HepG2 (cell line): ENCODE data around the gene EIF1. TPM values are rescaled to one million over a fixed set of nuclear protein-coding genes. Genes with fewer than 3 reads are reported as not detected.

Source experiments
- AGO2 ChIP-seq: fragments of 200-400 bp; formaldehyde crosslinking; optimal IDR thresholded peaks from 2 replicates; pipeline ENCODE3; 2017; ENCODE audit warnings: mild to moderate bottlenecking, low read depth, low read length, moderate library complexity
- ARNT ChIP-seq: fragments of 450-650 bp; IDR thresholded peaks from 2 replicates; pipeline ENCODE4 v1.6.1; 2017
- BCLAF1 ChIP-seq: fragments of 450-650 bp; IDR thresholded peaks from 2 replicates; pipeline ENCODE4 v1.6.1; 2017; ENCODE audit warnings: mild to moderate bottlenecking
- CBFB ChIP-seq: sonication (generic); formaldehyde crosslinking; IDR thresholded peaks from 2 replicates; pipeline ENCODE4 v1.4.0; 2020; ENCODE audit warnings: missing genetic modification reagents
- CREB3 ChIP-seq: sonication (generic); formaldehyde crosslinking; IDR thresholded peaks from 2 replicates; pipeline ENCODE4 v1.5.0; 2020; ENCODE audit warnings: missing genetic modification reagents
- JUN ChIP-seq: sonication (generic); formaldehyde crosslinking; IDR thresholded peaks from 2 replicates; pipeline ENCODE4 v1.4.0; 2020; ENCODE audit warnings: mild to moderate bottlenecking, missing genetic modification reagents
- MYC ChIP-seq: sonication (generic); formaldehyde crosslinking; IDR thresholded peaks from 2 replicates; pipeline ENCODE4 v1.9.0; 2021; ENCODE audit warnings: missing genetic modification reagents, borderline replicate concordance
- PRDM4 ChIP-seq: sonication (generic); formaldehyde crosslinking; IDR thresholded peaks from 2 replicates; pipeline ENCODE4 v1.9.0; 2021; ENCODE audit warnings: missing genetic modification reagents, borderline replicate concordance
- TFAP4 ChIP-seq: sonication (generic); IDR thresholded peaks from 2 replicates; pipeline ENCODE4 v1.6.1; 2016; ENCODE audit warnings: low read depth, borderline replicate concordance
- TRIM24 ChIP-seq: sonication (generic); formaldehyde crosslinking; IDR thresholded peaks from 2 replicates; pipeline ENCODE4 v1.8.0; 2022; ENCODE audit warnings: mild to moderate bottlenecking, missing genetic modification reagents
- ZBTB14 ChIP-seq: sonication (generic); formaldehyde crosslinking; IDR thresholded peaks from 2 replicates; pipeline ENCODE4 v1.4.0; 2020; ENCODE audit warnings: missing genetic modification reagents
- ZFP91 ChIP-seq: sonication (generic); formaldehyde crosslinking; IDR thresholded peaks from 2 replicates; pipeline ENCODE4 v1.9.0; 2022; ENCODE audit warnings: missing genetic modification reagents, mild to moderate bottlenecking, borderline replicate concordance
- ZFY ChIP-seq: sonication (generic); formaldehyde crosslinking; IDR thresholded peaks from 2 replicates; pipeline ENCODE4 v1.4.0; 2020; ENCODE audit warnings: missing genetic modification reagents
- ZNF143 ChIP-seq: sonication (generic); formaldehyde crosslinking; IDR thresholded peaks from 2 replicates; pipeline ENCODE4 v1.4.0; 2020; ENCODE audit warnings: missing genetic modification reagents
- ZNF280B ChIP-seq: sonication (generic); formaldehyde crosslinking; IDR thresholded peaks from 2 replicates; pipeline ENCODE4 v1.5.0; 2020; ENCODE audit warnings: missing genetic modification reagents, mild to moderate bottlenecking, borderline replicate concordance
- ZNF773 ChIP-seq: sonication (generic); formaldehyde crosslinking; IDR thresholded peaks from 2 replicates; pipeline ENCODE4 v1.4.0; 2020; ENCODE audit warnings: missing genetic modification reagents, borderline replicate concordance
- ZNF788 ChIP-seq: sonication (generic); formaldehyde crosslinking; IDR thresholded peaks from 2 replicates; pipeline ENCODE4 v1.5.0; 2020; ENCODE audit warnings: mild to moderate bottlenecking, missing genetic modification reagents, borderline replicate concordance
- polyA plus RNA-seq, 8 experiments: library from polyadenylated mRNA; depleted of rRNA in 3 of 8; stranded (reverse) in 7 of 8; unstranded in 1 of 8; fragments of >200 nt; fragmentation: Illumina TruSeq in 4 of 8; extraction: Trizol in 4 of 8; gene quantifications; 2 replicates each; pipeline versions ENCODE4 v1.2.1 to v1.2.3, GENCODE V29; 2011 to 2016; ENCODE audit warnings: low read depth in 4 of 8, missing spikeins in 1 of 8, mixed read lengths in 1 of 8; ENCODE audit not compliant: insufficient read depth in 1 of 8
- total RNA-seq, 5 experiments: library from RNA; depleted of rRNA; stranded (reverse); fragments of >200 nt; fragmentation: Illumina TruSeq; extraction: Trizol; gene quantifications; 2 replicates each; pipeline ENCODE4 v1.2.3, GENCODE V29; 2016; ENCODE audit warnings: low read depth in 1 of 5

Gene EIF1
- total and polyA plus RNA-seq, 2 of the 13 experiments (the other 11 are each of a cell fraction or from before 2014, with no cell fraction given): 147 to 517 TPM

GRCh38 chr17:41665566-41666236 lies 23.0 kb upstream of the EIF1 start (continued):
- TF ChIP-seq ZNF280B (no peak), ZNF788 (peak; percentile 77; the same call in 1 of the 2 replicates), CREB3 (no peak), AGO2 (no peak), ZNF143 (no peak), ZBTB14 (CRISPR knock-in tag) (no peak), JUN (CRISPR knock-in tag) (no peak), CBFB (CRISPR knock-in tag) (peak; percentile 59; the same call in 1 of the 2 replicates), PRDM4 (CRISPR knock-in tag) (no peak), ARNT (no peak), ZFP91 (peak; percentile 87), MYC (CRISPR knock-in tag) (peak; percentile 76; the same call in 1 of the 2 replicates), TFAP4 (no peak), BCLAF1 (no peak), ZNF773 (CRISPR knock-in tag) (no peak), ZFY (CRISPR knock-in tag) (peak; percentile 51), TRIM24 (no peak)
